ENCODE measurements around the gene R3HDM2. TPM values are rescaled to one million over a fixed set of nuclear protein-coding genes. Genes with fewer than 3 reads are reported as not detected.

The R3HDM2 gene
- total and polyA plus RNA-seq, 2 donors (not counting 1 experiment from before 2014, with no cell fraction given): 104 to 129 TPM

DNA sequence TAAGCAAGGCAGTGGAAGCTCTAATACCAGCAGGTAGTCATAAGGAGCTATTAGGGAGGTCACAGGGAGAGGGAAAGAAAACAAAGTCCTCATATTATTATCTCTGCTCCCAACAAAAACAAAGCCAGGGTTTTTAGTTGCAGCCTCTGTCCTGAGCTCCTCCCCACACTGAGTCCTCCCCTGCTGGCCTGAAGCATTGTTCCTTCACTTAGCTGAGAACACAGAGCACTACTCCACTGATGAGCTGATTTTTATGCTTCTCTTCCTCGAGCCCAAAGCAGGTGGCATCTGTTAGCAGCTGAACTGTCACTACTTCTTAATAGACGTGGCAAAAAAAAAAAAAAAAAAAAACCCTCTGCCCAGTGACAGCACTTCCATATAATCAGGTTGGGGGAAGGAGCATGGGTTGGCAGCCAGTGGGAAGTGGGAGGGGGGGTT lies 169.4 kb downstream of the R3HDM2 start:
- Histone ChIP-seq H3K79me2 (ENCODE audit: control insufficient read depth, insufficient read depth, low read length) (no peaks in the 10 kb centered on the region), H3K27ac (ENCODE audit: low read length in 2 of 2) (no peak overlapping the region), H3K9ac (ENCODE audit: low read length) (no peak overlapping the region), H3K4me1 (ENCODE audit: control insufficient read depth in 2 of 2, insufficient read depth in 2 of 2, low read length in 2 of 2) (peaks cover 0 to 6% of the 10 kb centered on the region in 2 donors), H3K4me3 (ENCODE audit: control extremely low read depth in 1 of 5, extremely low read depth in 1 of 5, insufficient read depth in 1 of 5, low read depth in 2 of 5, low read length in 4 of 5) (no peak overlapping the region), H3K9me3 (ENCODE audit: control extremely low read depth in 1 of 3, control insufficient read depth in 2 of 3, insufficient read depth in 1 of 3, low read length in 2 of 3) (no peaks in the 10 kb centered on the region), H3K4me2 (replicated peaks; ENCODE audit: low read depth, low read length, poor library complexity, severe bottlenecking) (no peak overlapping the region), H4K20me1 (ENCODE audit: control insufficient read depth, insufficient read depth, low read length, poor library complexity, severe bottlenecking) (no peaks in the 10 kb centered on the region), H3K27me3 (replicated peaks in 1 of 4; ENCODE audit: control extremely low read depth in 1 of 4, control insufficient read depth in 3 of 4, insufficient read depth in 4 of 4, low read length in 3 of 4) (no peaks in the 10 kb centered on the region), H2AFZ (ENCODE audit: insufficient read depth, low read depth, low read length, poor library complexity, severe bottlenecking) (no peak overlapping the region), H3K36me3 (replicated peaks in 1 of 2; ENCODE audit: control extremely low read depth in 1 of 2, control insufficient read depth in 1 of 2, extremely low read depth in 1 of 2, insufficient read depth in 2 of 2, low read length in 1 of 2) (peaks cover 26 to 64% of the 10 kb centered on the region in 2 experiments)
- TF ChIP-seq, protein P1, sequence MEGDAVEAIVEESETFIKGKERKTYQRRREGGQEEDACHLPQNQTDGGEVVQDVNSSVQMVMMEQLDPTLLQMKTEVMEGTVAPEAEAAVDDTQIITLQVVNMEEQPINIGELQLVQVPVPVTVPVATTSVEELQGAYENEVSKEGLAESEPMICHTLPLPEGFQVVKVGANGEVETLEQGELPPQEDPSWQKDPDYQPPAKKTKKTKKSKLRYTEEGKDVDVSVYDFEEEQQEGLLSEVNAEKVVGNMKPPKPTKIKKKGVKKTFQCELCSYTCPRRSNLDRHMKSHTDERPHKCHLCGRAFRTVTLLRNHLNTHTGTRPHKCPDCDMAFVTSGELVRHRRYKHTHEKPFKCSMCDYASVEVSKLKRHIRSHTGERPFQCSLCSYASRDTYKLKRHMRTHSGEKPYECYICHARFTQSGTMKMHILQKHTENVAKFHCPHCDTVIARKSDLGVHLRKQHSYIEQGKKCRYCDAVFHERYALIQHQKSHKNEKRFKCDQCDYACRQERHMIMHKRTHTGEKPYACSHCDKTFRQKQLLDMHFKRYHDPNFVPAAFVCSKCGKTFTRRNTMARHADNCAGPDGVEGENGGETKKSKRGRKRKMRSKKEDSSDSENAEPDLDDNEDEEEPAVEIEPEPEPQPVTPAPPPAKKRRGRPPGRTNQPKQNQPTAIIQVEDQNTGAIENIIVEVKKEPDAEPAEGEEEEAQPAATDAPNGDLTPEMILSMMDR (IDR thresholded peaks at IDR 0.05): no peak
- TF ChIP-seq EZH2 (IDR thresholded peaks at IDR 0.05; ENCODE audit: borderline replicate concordance, insufficient read depth, low read depth, low read length, poor library complexity, severe bottlenecking): no peak
- Mint-ChIP-seq H3K9me3 (ENCODE audit: insufficient read depth) (no peaks in the 10 kb centered on the region), H3K4me3 (no peak overlapping the region), H3K4me1 (peaks cover 9% of the 10 kb centered on the region), H3K27ac (no peak overlapping the region), H3K27me3 (no peaks in the 10 kb centered on the region)
- intact Hi-C loops (cut with micrococcal nuclease): no loop called here
- no peak for ATAC-seq (ENCODE audit: low read depth)
- CTCF ChIA-PET: interaction anchor here (0.7 to 8.4 kb wide), 9 partner anchors 17 to 199 kb away, joined by 3 to 126 read pairs (median 4); partner anchors contain the start of gene INHBE
- no CpG with 5 or more reads among the region's 2 CpGs for WGBS (ENCODE audit: insufficient coverage)
- POLR2A ChIA-PET: interaction anchor here (0.7 kb wide), 1 partner anchor 265 kb away, joined by 6 read pairs; no protein-coding TSS in a partner anchor
- no peak for DNase-seq

DNA sequence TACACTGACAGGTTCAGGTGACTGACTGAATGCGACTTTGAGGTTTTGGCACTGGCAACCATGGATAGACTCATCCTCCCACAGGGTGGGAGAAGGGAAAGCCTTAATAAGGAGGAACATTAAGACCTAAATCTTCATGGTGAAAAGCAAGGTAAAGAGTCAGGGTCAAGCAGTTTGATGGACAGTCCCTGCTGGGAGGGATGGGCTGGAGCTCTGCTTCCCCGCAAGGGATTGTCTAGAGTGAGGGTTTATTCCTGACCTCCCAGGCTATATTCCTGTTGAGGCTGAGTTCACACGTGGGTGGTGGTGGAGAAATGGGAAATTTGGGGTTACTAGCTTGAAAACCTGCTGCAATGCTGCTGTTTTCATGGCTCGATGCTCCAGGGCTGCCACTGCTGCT lies 170.5 kb downstream of the R3HDM2 start:
- Histone ChIP-seq H3K4me3 (ENCODE audit: control extremely low read depth in 1 of 5, extremely low read depth in 1 of 5, insufficient read depth in 1 of 5, low read depth in 2 of 5, low read length in 4 of 5) (no peak overlapping the region), H2AFZ (ENCODE audit: insufficient read depth, low read depth, low read length, poor library complexity, severe bottlenecking) (no peak overlapping the region), H3K9ac (ENCODE audit: low read length) (no peak overlapping the region), H4K20me1 (ENCODE audit: control insufficient read depth, insufficient read depth, low read length, poor library complexity, severe bottlenecking) (no peaks in the 10 kb centered on the region), H3K9me3 (ENCODE audit: control extremely low read depth in 1 of 3, control insufficient read depth in 2 of 3, insufficient read depth in 1 of 3, low read length in 2 of 3) (no peaks in the 10 kb centered on the region), H3K27me3 (replicated peaks in 1 of 4; ENCODE audit: control extremely low read depth in 1 of 4, control insufficient read depth in 3 of 4, insufficient read depth in 4 of 4, low read length in 3 of 4) (no peaks in the 10 kb centered on the region), H3K4me1 (ENCODE audit: control insufficient read depth in 2 of 2, insufficient read depth in 2 of 2, low read length in 2 of 2) (peaks cover 0 to 6% of the 10 kb centered on the region in 2 donors), H3K4me2 (replicated peaks; ENCODE audit: low read depth, low read length, poor library complexity, severe bottlenecking) (no peak overlapping the region), H3K27ac (ENCODE audit: low read length in 2 of 2) (no peak overlapping the region), H3K79me2 (ENCODE audit: control insufficient read depth, insufficient read depth, low read length) (no peaks in the 10 kb centered on the region), H3K36me3 (replicated peaks in 1 of 2; ENCODE audit: control extremely low read depth in 1 of 2, control insufficient read depth in 1 of 2, extremely low read depth in 1 of 2, insufficient read depth in 2 of 2, low read length in 1 of 2) (peaks cover 32 to 72% of the 10 kb centered on the region in 2 experiments)
- ATAC-seq (ENCODE audit: low read depth) (no peak), DNase-seq (no peak)
- ChIA-PET CTCF (interaction anchor here (2.3 to 8.4 kb wide), 2 partner anchors 46 to 193 kb away, joined by 10 to 126 read pairs; partner anchors contain the start of gene INHBE), POLR2A (no interaction called here)
- H3K9me3 Mint-ChIP-seq (ENCODE audit: insufficient read depth): no peaks in the 10 kb centered on the region
- 98% methylated on average over 4 of the region's 4 CpGs for WGBS (ENCODE audit: insufficient coverage)
- no peaks in the 10 kb centered on the region for H3K27me3 Mint-ChIP-seq
- TF ChIP-seq, protein P1 (IDR thresholded peaks at IDR 0.05): no peak
- no peak for TF ChIP-seq EZH2 (IDR thresholded peaks at IDR 0.05; ENCODE audit: borderline replicate concordance, insufficient read depth, low read depth, low read length, poor library complexity, severe bottlenecking)
- no peak overlapping the region for H3K4me3 Mint-ChIP-seq
- H3K4me1 Mint-ChIP-seq: peaks cover 9% of the 10 kb centered on the region
- H3K27ac Mint-ChIP-seq: no peak overlapping the region
- intact Hi-C loops (cut with micrococcal nuclease): no loop called here

All from B cell (primary cell).